Activated CD4-positive, alpha-beta T cell treated with anti-CD3 and anti-CD28 coated beads, Interleukin-2, amount 10 ng/mL, durations not matched to agents 24 days and 14 days (primary cell): ENCODE results near the gene OPN1MW. TPM values are rescaled to one million over a fixed set of nuclear protein-coding genes. Genes with fewer than 3 reads are reported as not detected.
"Not testable (repeated sequence)": the region's sequence is repeated elsewhere in the genome, so short reads cannot be mapped to it uniquely, and the experiment has no call there.

Source experiments
- DNase-seq: peaks from one replicate; pipeline ENCODE4 v3.0.0; 2022
- H3K27ac Mint-ChIP-seq: one replicate; pipeline ENCODE4 v1.8.0; 2022; ENCODE audit warnings: mild to moderate bottlenecking, mixed read lengths
- H3K27me3 Mint-ChIP-seq: one replicate; pipeline ENCODE4 v1.8.0; 2022; ENCODE audit warnings: mixed read lengths
- H3K36me3 Mint-ChIP-seq: one replicate; pipeline ENCODE4 v1.8.0; 2022; ENCODE audit warnings: low read depth, mild to moderate bottlenecking, mixed read lengths
- H3K4me1 Mint-ChIP-seq: one replicate; pipeline ENCODE4 v1.8.0; 2021; ENCODE audit warnings: mixed read lengths
- H3K4me3 Mint-ChIP-seq: one replicate; pipeline ENCODE4 v1.8.0; 2022; ENCODE audit warnings: mild to moderate bottlenecking, moderate library complexity, mixed read lengths
- H3K9me3 Mint-ChIP-seq: one replicate; pipeline ENCODE4 v1.8.0; 2021; ENCODE audit warnings: mixed read lengths
- intact Hi-C: fragments of 100-400 bp; cut with micrococcal nuclease; formaldehyde crosslinking; loops from one replicate; pipeline ENCODE4 v1.15.1; 2023
- total RNA-seq: library from RNA; stranded (reverse); gene quantifications from 2 replicates; pipeline ENCODE4 v1.2.3, GENCODE V29; 2022

OPN1MW gene
- total RNA-seq, 1 donor from 2014 or later = not detected

DNA sequence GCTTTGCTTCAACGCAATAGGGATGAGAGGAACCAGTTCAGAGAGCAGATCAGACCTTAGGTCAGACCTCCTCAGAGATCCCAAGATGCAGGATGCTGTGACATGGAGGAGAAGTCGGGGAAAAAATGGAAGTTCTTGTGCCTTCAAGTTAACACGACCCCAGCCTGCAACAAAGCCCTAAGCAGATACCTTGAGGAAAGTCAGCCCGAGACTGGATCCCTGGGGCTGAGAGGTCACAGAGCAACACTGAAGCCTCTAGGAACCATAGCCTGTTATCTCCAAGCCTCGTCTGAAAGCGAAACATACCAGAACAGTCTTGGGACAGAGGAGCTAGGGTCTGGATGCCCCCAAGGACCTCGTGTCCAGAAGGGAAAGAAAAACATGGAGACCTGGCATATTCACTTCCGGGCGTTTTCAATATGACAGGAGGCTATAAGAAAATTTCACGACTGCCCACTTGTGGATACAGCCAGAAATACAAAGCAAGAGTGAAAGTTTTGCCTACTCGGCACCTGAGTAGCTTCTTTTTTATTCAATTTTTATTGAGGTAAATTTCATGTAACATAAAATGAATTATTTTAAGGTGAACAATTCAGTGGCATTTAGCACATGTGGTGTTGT is 56.7 kb downstream of the OPN1MW start:
- H3K36me3 Mint-ChIP-seq, H3K4me3 Mint-ChIP-seq, H3K9me3 Mint-ChIP-seq, H3K4me1 Mint-ChIP-seq, H3K27me3 Mint-ChIP-seq, intact Hi-C loops, H3K27ac Mint-ChIP-seq: not testable (repeated sequence)
- DNase-seq = peak; percentile 5

DNA sequence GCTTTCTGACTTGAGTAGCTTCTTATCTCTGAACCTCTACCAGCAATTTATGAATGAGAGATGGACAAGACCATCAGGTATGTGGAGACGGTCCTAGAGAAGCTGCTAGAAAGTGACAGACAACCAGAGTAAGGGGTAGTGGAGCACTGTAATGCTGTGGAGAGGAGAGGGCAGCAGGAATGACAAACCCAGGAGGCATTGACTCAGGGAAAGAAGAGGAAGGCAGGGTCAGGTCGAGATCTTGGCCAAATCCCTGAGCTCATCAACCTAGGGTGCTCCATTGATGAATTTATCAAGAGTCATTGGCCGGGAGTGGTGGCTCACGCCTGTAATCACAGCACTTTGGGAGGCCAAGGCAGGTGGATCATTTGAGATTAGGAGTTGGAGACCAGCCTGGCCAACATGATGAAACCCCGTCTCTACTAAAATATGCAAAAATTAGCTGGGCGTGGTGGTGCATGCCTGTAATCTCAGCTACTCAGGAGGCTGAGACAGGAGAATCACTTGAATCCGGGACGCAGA is 57.6 kb downstream of the OPN1MW start:
- DNase-seq = peak; percentile 12
- H3K4me1 Mint-ChIP-seq, H3K36me3 Mint-ChIP-seq, H3K27ac Mint-ChIP-seq, H3K27me3 Mint-ChIP-seq, intact Hi-C loops, H3K9me3 Mint-ChIP-seq, H3K4me3 Mint-ChIP-seq: not testable (repeated sequence)

Other genes starting within 250 kb of the OPN1MW start
- gene NAA10, start 247.6 kb upstream of the OPN1MW start, total RNA-seq = 153 and 168 TPM in 2 replicates
- 13.7 and 15.1 TPM in 2 replicates for gene RENBP, start 238.0 kb upstream of the OPN1MW start, total RNA-seq
- 107 and 109 TPM in 2 replicates for gene HCFC1, start 210.8 kb upstream of the OPN1MW start, total RNA-seq
- gene TMEM187, start 209.8 kb upstream of the OPN1MW start, total RNA-seq = 2.4 and 3.8 TPM in 2 replicates
- 177 and 192 TPM in 2 replicates for gene IRAK1, start 162.7 kb upstream of the OPN1MW start, total RNA-seq
- 55.1 and 58.8 TPM in 2 replicates for gene MECP2, start 84.9 kb upstream of the OPN1MW start, total RNA-seq
- not detected in 2 replicates for gene OPN1LW, start 38.4 kb upstream of the OPN1MW start, total RNA-seq
- gene OPN1MW2, start 37.2 kb downstream of the OPN1MW start, total RNA-seq = not detected in 2 replicates
- gene OPN1MW3, start 75.0 kb downstream of the OPN1MW start, total RNA-seq = not detected in 2 replicates
- not detected in 2 replicates for gene TEX28, start 112.5 kb downstream of the OPN1MW start, total RNA-seq
- gene TKTL1, start 113.2 kb downstream of the OPN1MW start, total RNA-seq = not detected in 2 replicates
- gene FLNA, start 192.0 kb downstream of the OPN1MW start, total RNA-seq = 824 and 840 TPM in 2 replicates
- 91.7 and 92.8 TPM in 2 replicates for gene EMD, start 196.7 kb downstream of the OPN1MW start, total RNA-seq
- 2,338 and 2,364 TPM in 2 replicates for gene RPL10, start 215.8 kb downstream of the OPN1MW start, total RNA-seq
- gene DNASE1L1, start 226.7 kb downstream of the OPN1MW start, total RNA-seq = 13.5 and 13.8 TPM in 2 replicates
- 65.5 and 66.0 TPM in 2 replicates for gene TAFAZZIN, start 228.9 kb downstream of the OPN1MW start, total RNA-seq
- gene ATP6AP1, start 246.1 kb downstream of the OPN1MW start, total RNA-seq = 43.5 and 43.6 TPM in 2 replicates